GM12878 (cell line): ENCODE results near the gene DLG1. TPM values are rescaled to one million over a fixed set of nuclear protein-coding genes. Genes with fewer than 3 reads are reported as not detected.

Source experiments
- ATAC-seq: fragments of 200-7000 bp; cut with Tn5 transposase; 3 replicates; pipeline ENCODE4 v1.9.1; 2020; ENCODE audit warnings: mild to moderate bottlenecking, moderate library complexity
- BruUV-seq: library from RNA; stranded (reverse); fragments of 400-500 nt; replicated peaks from 2 replicates; lab custom pipeline; 2021; lab: Mats Ljungman, UMichigan
- CTCF ChIA-PET: fragments of 300-600 bp; sonication (Branson Sonifier 250); formaldehyde crosslinking; extraction: SDS; loops from one replicate; lab custom pipeline; 2021; ENCODE audit warnings: inconsistent platforms; lab: Yijun Ruan, JAX
- POLR2A ChIA-PET: fragments of 350-600 bp; formaldehyde crosslinking; extraction: SDS; loops from one replicate; lab custom pipeline; 2021; ENCODE audit warnings: inconsistent platforms; lab: Charles Lee
- RAD21 ChIA-PET: fragments of 300-600 bp; sonication (Branson Sonifier 250); formaldehyde crosslinking; loops from one replicate; lab custom pipeline; 2023; ENCODE audit warnings: antibody characterized with exemption; ENCODE audit not compliant: unreplicated experiment; lab: Charles Lee
- SMC1A ChIA-PET: fragments of 300-600 bp; sonication (Branson Sonifier 250); formaldehyde crosslinking; loops from one replicate; lab custom pipeline; 2023; ENCODE audit not compliant: unreplicated experiment, uncharacterized antibody; lab: Charles Lee
- DNase-seq: peaks from one replicate; pipeline ENCODE4 v3.0.0-alpha.2; 2011; ENCODE audit warnings: low read depth, low spot score
- FAIRE-seq: peaks from 3 replicates; lab custom pipeline; 2011; peaks lifted over from hg19 to GRCh38; lab: Jason Lieb, UNC
- H2AFZ ChIP-seq: 2 replicates; pipeline ENCODE4 v1.6.0; 2011; ENCODE audit warnings: low read depth, low read length, control low read depth; ENCODE audit not compliant: control insufficient read depth
- H3K27ac ChIP-seq: 2 replicates; pipeline ENCODE4 v1.5.1; 2011; ENCODE audit warnings: control low read depth; ENCODE audit not compliant: control insufficient read depth, insufficient read depth
- H3K27me3 ChIP-seq, 2 experiments: replicated peaks in 1 of 2; 2 replicates each; pipeline versions ENCODE4 v1.6.0 to v1.6.1; 2011; ENCODE audit warnings: low read length in 1 of 2; ENCODE audit not compliant: control insufficient read depth in 2 of 2, insufficient read depth in 2 of 2
- H3K36me3 ChIP-seq, 2 experiments: 2 replicates each; pipeline ENCODE4 v1.5.1; 2011; ENCODE audit warnings: low read length in 1 of 2; ENCODE audit not compliant: control insufficient read depth in 2 of 2, insufficient read depth in 2 of 2
- H3K4me1 ChIP-seq: 2 replicates; pipeline ENCODE4 v1.6.1; 2011; ENCODE audit warnings: mild to moderate bottlenecking, low read length, moderate library complexity, mixed read lengths; ENCODE audit not compliant: control insufficient read depth, insufficient read depth
- H3K4me2 ChIP-seq: 2 replicates; pipeline ENCODE4 v1.6.0; 2011; ENCODE audit warnings: control low read depth; ENCODE audit not compliant: control insufficient read depth, insufficient read depth
- H3K4me3 ChIP-seq: fragments of 200-600 bp; sonication (generic); 2 replicates; pipeline ENCODE4 v1.5.1; 2016
- H3K79me2 ChIP-seq: 2 replicates; pipeline ENCODE4 v1.6.0; 2011; ENCODE audit warnings: low read length; ENCODE audit not compliant: control insufficient read depth, insufficient read depth
- H3K9ac ChIP-seq: 2 replicates; pipeline ENCODE4 v1.8.0; 2011; ENCODE audit warnings: low read length, control low read depth, mixed read lengths; ENCODE audit not compliant: control insufficient read depth, insufficient read depth
- H3K9me3 ChIP-seq: replicated peaks from 3 replicates; pipeline ENCODE4 v1.5.1; 2011; ENCODE audit warnings: mild to moderate bottlenecking, low read length; ENCODE audit not compliant: control insufficient read depth, insufficient read depth
- H4K20me1 ChIP-seq: 2 replicates; pipeline ENCODE4 v1.6.0; 2011; ENCODE audit not compliant: control insufficient read depth, insufficient read depth
- BMI1 ChIP-seq: fragments of 450-650 bp; IDR thresholded peaks from 2 replicates; pipeline ENCODE4 v1.6.1; 2016; ENCODE audit warnings: mild to moderate bottlenecking, moderate library complexity, borderline replicate concordance
- DPF2 ChIP-seq: fragments of 450-650 bp; IDR thresholded peaks from 2 replicates; pipeline ENCODE4 v1.6.1; 2017; ENCODE audit warnings: mild to moderate bottlenecking
- EED ChIP-seq: sonication (generic); IDR thresholded peaks from 2 replicates; pipeline ENCODE4 v1.6.1; 2016; ENCODE audit warnings: antibody characterized with exemption, low read depth
- JUND ChIP-seq: IDR thresholded peaks from 2 replicates; pipeline ENCODE4 v1.6.1; 2012; ENCODE audit warnings: low read depth, mild to moderate bottlenecking, low read length, improper control_type of control experiment, moderate library complexity
- NFXL1 ChIP-seq: fragments of 450-650 bp; IDR thresholded peaks from 2 replicates; pipeline ENCODE4 v1.6.1; 2017; ENCODE audit warnings: antibody characterized with exemption, mild to moderate bottlenecking, borderline replicate concordance
- NKRF ChIP-seq: fragments of 450-650 bp; conservative IDR thresholded peaks from 2 replicates; pipeline ENCODE4 v1.6.1; 2017; ENCODE audit warnings: mild to moderate bottlenecking, moderate library complexity
- REST ChIP-seq: IDR thresholded peaks from 2 replicates; pipeline ENCODE4 v1.6.1; 2012; ENCODE audit warnings: mild to moderate bottlenecking, low read depth, low read length
- RUNX3 ChIP-seq: IDR thresholded peaks from 2 replicates; pipeline ENCODE4 v1.6.1; 2012; ENCODE audit warnings: low read length, inconsistent platforms
- SMAD5 ChIP-seq: IDR thresholded peaks from 2 replicates; pipeline ENCODE4 v1.6.1; 2016; ENCODE audit warnings: antibody characterized with exemption, low read depth
- YBX1 ChIP-seq: fragments of 450-650 bp; IDR thresholded peaks from 2 replicates; pipeline ENCODE4 v1.6.1; 2016; ENCODE audit warnings: antibody characterized with exemption
- ZBTB11 ChIP-seq: fragments of 450-650 bp; formaldehyde crosslinking; IDR thresholded peaks from 2 replicates; pipeline ENCODE4 v1.5.0; 2022; ENCODE audit warnings: mild to moderate bottlenecking, missing genetic modification characterization
- ZBTB40 ChIP-seq: fragments of 450-650 bp; IDR thresholded peaks from 2 replicates; pipeline ENCODE4 v1.6.1; 2016; ENCODE audit warnings: mild to moderate bottlenecking, moderate library complexity, borderline replicate concordance
- WGBS: methylation state at CpG from one replicate; pipeline ENCODE4 v1.1.6; 2016; ENCODE audit warnings: low lambda C conversion rate; ENCODE audit not compliant: insufficient replicate concordance, insufficient coverage; ENCODE audit errors: missing lambda C conversion rate; 5-methylcytosine and 5-hydroxymethylcytosine counted together
- in situ Hi-C: fragments of 300-500 bp; cut with MboI; formaldehyde crosslinking; loops from 9 replicates; pipeline ENCODE4 v1.14.3; 2018; ENCODE audit warnings: mixed read lengths
- intact Hi-C: fragments of 100-400 bp; cut with micrococcal nuclease; formaldehyde crosslinking; loops from one replicate; pipeline ENCODE4 v1.14.2; 2022; ENCODE audit not compliant: unreplicated experiment
- polyA plus RNA-seq, 11 experiments: library from polyadenylated mRNA; depleted of rRNA in 4 of 11; unstranded in 6 of 11; stranded (reverse) in 5 of 11; fragments of >200 nt; fragmentation: Nextera tagmentation in 4 of 11; fragmentation: Illumina TruSeq in 1 of 11; extraction: Ambion mirVana in 4 of 11; extraction: Trizol in 1 of 11; gene quantifications; 1 replicate in 1 of 11; 2 replicates in 10 of 11; pipeline versions ENCODE4 v1.2.1 to v1.2.3, GENCODE V29; 2011 to 2016; ENCODE audit warnings: inconsistent platforms in 2 of 11, missing spikeins in 2 of 11, low read depth in 1 of 11
- total RNA-seq, 4 experiments: library from RNA; depleted of rRNA in 3 of 4; stranded (reverse); fragments of >200 nt in 3 of 4; fragmentation: Illumina TruSeq in 1 of 4; extraction: Trizol in 1 of 4; gene quantifications; 2 replicates each; pipeline versions ENCODE4 v1.2.1 to v1.2.3, GENCODE V29; 2013 to 2021

Gene DLG1
- total and polyA plus RNA-seq, 10 of the 15 experiments (the other 5 are each of a cell fraction or from before 2014, with no cell fraction given) = 9.2 to 63.1 (median 40.1) TPM

GRCh38 chr3:197080344-197080743, 218.1 kb downstream of the DLG1 start:
- no peak overlapping the region for H3K27ac ChIP-seq
- H4K20me1 ChIP-seq = no peaks in the 10 kb centered on the region
- 96% methylated on average over 9 of the region's 10 CpGs for WGBS
- ChIA-PET CTCF (interaction anchor here (1.0 kb wide), 1 partner anchor 397 kb away, joined by 4 read pairs; no protein-coding TSS in a partner anchor), POLR2A (no interaction called here), SMC1A (interaction anchor here (0.8 to 1.7 kb wide), 3 partner anchors 10 to 30 kb away, joined by 3 to 6 read pairs (median 5); no protein-coding TSS in a partner anchor), RAD21 (no interaction called here)
- peaks cover 0 to 5% of the 10 kb centered on the region in 2 experiments; a peak in 2 of 4 replicates for H3K36me3 ChIP-seq
- no peaks in the 10 kb centered on the region for H3K79me2 ChIP-seq
- BruUV-seq = no TSS peak
- no peak for DNase-seq
- no peak overlapping the region for H2AFZ ChIP-seq
- H3K4me1 ChIP-seq = no peaks in the 10 kb centered on the region
- no peaks in the 10 kb centered on the region for H3K9me3 ChIP-seq
- ATAC-seq = no peak
- in situ Hi-C loops (no loop called here), intact Hi-C loops (no loop called here)
- no peak for FAIRE-seq
- H3K27me3 ChIP-seq = no peaks in the 10 kb centered on the region
- no peak overlapping the region for H3K9ac ChIP-seq
- no peak overlapping the region for H3K4me2 ChIP-seq
- H3K4me3 ChIP-seq = no peak overlapping the region
- TF ChIP-seq DPF2 (no peak), NFXL1 (no peak), REST (no peak), BMI1 (no peak), RUNX3 (no peak), NKRF (no peak), EED (no peak), ZBTB11 (CRISPR knock-in tag) (no peak), ZBTB40 (no peak), SMAD5 (no peak), JUND (no peak), YBX1 (no peak)
